Frontal cortex (tissue), 4 donors: ENCODE measurements around the gene PALLD. TPM values are rescaled to one million over a fixed set of nuclear protein-coding genes. Genes with fewer than 3 reads are reported as not detected.
"Not testable (repeated sequence)": the region's sequence is repeated elsewhere in the genome, so short reads cannot be mapped to it uniquely, and the experiment has no call there.

Experiments used
- DNase-seq, 2 donors: peaks; one replicate each; pipeline ENCODE4 v3.0.0; 2012; ENCODE audit warnings: low spot score in 2 of 2
- FAIRE-seq: peaks from 2 replicates; lab custom pipeline; 2012; peaks lifted over from hg19 to GRCh38; lab: Jason Lieb, UNC
- total RNA-seq: library from RNA; depleted of rRNA; stranded (reverse); fragments of >200 nt; gene quantifications from one replicate; pipeline ENCODE4 v1.2.3, GENCODE V29; 2014
- donor health status: control.
- donor health status: control.
- donor health status: control.

PALLD gene
- total RNA-seq, 1 donor from 2014 or later = 17.1 TPM

DNA sequence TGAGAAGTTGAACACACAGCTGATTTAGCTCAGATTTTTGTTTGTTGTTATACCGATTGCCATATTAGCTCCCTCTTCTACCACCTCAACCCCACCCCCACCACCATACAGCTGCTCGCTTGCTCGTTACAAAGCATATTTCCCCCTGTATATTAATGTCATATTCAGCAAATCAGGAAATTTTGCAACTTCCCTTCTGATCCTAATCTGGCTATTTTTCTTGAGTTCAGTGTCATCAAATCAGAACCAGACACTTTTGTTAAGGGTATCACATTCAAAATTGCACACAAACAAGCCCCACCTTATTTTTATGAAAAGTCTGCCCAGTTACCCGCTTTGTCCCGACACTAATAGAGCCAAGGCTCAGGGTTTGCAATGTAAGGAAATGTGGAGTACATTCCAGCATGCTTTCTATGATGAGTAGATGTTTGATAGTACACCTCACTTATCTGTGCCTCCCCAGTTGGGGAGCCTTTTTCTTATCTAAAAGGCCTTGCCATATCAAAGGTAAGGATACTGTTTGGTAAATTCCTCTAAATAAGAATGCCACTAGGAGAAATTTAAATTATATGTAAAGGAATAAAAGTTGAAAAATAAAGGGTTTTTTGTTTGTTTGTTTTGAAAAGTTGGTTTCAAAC, 301.0 kb downstream of the PALLD start:
- FAIRE-seq (no peak), DNase-seq (no peak)

DNA sequence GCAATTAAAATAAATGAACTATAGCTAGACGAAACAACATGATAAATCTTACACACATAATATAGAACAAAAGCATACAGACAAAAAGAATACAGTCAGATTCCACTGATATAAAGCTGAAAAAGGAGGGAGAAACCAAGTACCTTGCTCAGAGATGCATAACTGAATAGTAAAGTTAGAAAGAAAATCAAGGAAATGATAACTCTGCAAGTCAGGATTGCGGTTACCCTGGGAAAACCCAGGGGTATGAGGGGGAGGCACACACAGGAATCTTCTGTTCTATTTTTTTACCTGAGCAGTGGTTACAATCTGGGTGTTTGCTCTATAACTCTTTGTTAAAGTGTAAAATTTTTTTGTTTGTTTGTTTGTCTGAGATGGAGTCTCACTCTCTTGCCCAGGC, 304.1 kb downstream of the PALLD start:
- DNase-seq (no peak), FAIRE-seq (no peak)

DNA sequence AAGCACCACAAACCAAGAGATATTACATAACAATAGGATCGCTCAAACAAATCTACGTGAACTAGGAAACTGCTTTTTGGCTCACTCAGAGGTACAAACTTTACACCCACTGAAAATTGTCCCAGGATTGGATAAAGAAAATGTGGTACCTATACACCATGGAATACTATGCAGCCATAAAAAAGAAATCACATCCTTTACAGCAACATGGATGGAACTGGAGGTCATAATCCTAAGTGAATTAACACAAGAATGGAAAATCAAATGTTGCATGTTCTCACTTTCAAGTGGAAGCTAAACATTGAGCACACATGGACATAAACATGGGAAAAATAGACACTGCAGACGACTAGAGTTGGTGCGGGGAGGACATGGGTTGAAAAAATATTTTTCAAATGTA, 305.4 kb downstream of the PALLD start:
- FAIRE-seq (no peak), DNase-seq (no peak)

DNA sequence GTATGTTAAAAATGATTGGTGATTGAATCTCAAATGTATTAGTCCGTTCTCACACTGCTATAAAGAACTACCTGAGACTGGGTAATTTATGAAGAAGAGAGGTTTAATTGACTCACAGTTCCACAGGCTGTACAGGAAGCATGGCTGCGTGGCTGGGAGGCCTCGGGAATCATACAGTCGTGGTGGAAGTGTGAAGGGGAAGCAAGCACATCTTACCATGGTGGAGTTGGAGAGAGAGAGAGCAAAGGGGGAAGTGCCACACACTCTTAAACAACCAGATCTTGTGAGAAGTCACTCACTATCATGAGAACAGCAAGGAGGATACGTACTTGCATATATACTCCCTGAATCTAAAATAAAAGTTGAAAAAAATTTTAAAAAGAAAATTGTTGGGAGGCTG, 306.2 kb downstream of the PALLD start:
- not testable (repeated sequence) for FAIRE-seq, DNase-seq

DNA sequence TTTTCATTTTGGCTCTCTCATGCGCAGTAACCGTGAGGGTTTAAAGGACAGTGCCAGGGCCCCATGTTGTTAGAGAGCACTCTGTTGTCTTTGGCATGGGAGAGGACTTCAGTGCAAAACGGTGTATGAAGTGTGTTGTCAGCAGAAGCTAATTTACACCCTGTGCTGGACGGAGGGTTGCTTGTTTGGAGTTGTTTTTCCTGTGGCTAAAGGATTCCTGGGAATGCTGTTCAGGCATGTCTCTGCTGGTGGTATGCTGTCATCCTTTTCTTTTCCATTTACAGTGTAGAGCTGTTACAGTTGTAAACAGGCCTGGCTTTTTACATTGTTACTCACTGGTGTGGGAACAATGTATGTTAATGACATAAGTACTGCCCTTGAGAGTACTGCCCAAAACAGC, 306.9 kb downstream of the PALLD start:
- DNase-seq (no peak), FAIRE-seq (no peak)

DNA sequence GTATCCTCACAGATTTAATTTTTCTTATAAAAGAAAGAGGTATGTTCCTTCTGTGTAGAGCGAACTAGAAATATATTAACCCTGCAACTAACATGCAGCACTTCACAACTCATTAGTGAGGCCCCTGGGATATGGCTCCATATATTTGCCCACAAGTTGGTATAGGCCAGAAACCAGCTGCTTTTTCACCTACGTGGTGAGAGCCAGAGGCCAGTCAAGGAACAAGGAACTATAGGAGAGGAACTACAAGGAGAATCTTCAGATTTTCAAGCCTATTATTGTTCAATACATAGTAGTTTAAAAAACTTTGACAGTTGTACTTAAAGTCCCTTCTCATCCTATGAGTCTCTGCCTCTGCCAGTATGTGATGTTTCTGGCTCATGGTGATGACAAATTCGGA, 307.3 kb downstream of the PALLD start:
- FAIRE-seq (no peak), DNase-seq (no peak)

DNA sequence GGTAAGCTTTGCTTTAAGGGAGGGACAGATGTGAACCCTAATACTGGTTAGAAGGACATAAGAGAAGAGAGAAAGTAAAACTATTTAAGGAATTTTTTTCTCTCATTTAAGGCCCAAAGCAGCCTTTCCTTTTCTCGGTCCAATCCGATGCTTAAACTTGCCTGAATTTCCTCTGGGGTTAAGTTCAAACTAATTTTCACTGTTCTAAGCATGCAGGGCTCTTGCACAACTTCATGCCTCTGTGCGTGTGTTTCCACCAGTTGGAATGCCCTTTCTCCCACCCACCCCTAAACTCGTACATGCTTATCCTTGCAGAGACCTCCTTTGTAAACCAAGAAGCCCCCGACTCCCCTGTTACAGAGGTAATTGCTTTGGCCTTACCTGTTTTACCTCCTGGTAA, 308.5 kb downstream of the PALLD start:
- no peak for FAIRE-seq

DNA sequence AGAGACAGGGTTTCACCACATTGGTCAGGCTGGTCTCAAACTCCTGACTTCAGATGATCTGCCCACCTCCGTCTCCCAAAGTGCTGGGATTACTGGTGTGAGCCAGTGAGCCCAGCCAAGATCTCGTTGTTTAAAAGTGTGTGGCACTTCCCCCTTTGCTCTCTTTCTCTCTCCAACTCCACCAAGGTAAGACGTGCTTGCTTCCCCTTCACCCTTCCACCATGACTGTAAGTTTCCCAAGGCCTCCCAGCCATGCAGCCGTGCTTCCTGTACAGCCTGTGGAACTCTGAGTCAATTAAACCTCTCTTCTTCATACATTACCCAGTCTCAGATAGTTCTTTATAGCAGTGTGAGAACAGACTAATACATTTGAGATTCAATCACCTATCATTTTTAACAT, 309.4 kb downstream of the PALLD start:
- not testable (repeated sequence) for FAIRE-seq, DNase-seq

More for the DNA sequence above, 308.5 kb downstream of the PALLD start:
- DNase-seq = no peak

DNA sequence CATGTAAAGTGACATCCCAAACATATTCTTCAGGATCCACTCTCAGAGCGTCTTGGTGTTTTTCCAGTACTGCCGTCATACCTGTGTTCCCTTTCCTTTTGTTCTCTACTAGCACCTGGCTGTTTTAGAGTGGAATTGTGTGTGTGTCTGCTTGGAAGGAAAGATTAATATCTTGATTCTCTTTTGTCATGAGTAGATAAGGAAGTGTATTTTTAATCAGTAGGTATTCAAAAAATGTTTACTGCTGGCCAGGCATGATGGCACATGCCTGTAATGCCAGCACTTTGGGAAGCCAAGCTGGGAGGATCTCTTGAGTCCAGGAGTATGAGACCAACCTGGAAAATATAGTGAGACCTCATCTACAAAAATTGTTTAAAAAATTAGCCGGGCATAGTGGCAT, 314.4 kb downstream of the PALLD start:
- FAIRE-seq (no peak), DNase-seq (no peak)

DNA sequence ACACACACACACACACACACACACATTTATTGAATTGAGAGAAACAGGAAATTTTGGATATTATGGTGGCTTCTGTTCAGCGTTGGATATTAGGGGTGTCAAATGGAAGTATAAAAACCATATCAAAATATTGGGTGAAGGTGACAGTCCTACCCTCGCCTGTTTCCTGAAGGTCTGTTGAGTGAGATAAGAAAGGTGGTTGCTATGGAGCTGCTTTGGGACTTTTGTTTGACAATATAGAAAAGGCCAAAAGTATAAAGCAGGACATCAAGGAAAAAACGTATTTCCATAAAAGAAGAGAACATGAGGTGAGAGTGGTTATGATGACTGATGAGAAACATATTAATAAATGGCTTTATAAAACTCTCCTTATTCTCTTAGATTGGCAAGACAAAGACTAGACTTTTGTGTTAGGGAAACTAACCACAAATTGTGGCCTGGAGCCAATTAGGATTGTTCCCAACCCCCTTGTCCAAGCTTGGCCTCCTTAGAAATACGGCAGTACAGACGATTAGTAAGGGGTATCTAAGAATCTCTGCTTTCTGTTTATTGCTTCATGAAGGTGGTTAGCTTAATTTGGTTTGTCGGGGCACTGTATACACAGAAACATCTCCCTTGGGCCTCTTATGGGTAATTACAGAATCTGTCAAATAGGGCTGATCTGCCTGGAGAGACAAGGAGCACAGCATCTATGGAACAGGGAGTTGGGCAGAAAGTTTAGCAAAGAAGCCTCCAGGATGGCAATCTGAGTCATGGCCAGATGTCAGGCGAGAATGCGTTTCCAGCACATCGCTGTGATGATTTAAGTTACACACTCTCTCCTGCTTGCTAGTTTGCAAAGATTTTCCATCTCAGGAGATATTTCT, 315.2 kb downstream of the PALLD start:
- FAIRE-seq = no peak
- DNase-seq = no peak

DNA sequence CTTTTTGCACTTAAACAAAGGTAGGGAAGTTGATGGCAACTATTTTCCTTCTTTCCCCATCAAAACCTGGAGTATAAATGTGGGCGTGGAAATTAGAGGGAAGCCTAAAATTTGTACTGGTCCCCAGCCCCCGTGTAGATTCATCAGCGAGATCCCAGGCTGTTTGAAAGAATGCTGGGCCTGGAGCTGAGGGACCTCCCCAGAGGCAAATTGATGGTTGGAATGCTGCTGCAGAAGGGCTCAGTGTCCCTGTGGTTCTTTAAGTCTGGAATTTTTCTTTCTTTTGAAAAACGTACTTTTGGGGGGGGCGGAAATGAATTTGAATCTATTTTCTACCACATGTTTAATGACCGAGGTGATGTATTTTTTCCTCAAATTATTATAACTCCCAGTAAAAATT, 316.0 kb downstream of the PALLD start:
- FAIRE-seq = no peak
- no peak for DNase-seq

DNA sequence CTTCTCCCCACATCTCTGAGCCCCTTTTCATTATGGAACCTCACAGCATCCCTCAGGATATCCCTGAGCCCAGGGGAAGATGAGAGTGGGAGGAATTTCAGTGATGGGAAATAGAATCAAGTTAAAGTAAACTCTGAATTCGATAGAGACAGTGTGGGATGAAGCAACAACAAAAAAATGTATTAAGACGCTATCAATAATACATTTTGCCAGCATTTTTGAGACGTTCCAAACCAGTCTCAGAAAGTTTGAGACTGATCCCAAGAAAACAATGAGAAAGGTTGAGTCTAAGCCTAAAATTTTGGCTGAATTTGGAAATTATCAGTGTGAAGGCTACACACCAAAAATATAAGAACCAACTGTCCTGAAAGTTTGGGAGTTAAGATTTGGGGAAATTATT, 317.0 kb downstream of the PALLD start:
- DNase-seq (no peak), FAIRE-seq (no peak)

DNA sequence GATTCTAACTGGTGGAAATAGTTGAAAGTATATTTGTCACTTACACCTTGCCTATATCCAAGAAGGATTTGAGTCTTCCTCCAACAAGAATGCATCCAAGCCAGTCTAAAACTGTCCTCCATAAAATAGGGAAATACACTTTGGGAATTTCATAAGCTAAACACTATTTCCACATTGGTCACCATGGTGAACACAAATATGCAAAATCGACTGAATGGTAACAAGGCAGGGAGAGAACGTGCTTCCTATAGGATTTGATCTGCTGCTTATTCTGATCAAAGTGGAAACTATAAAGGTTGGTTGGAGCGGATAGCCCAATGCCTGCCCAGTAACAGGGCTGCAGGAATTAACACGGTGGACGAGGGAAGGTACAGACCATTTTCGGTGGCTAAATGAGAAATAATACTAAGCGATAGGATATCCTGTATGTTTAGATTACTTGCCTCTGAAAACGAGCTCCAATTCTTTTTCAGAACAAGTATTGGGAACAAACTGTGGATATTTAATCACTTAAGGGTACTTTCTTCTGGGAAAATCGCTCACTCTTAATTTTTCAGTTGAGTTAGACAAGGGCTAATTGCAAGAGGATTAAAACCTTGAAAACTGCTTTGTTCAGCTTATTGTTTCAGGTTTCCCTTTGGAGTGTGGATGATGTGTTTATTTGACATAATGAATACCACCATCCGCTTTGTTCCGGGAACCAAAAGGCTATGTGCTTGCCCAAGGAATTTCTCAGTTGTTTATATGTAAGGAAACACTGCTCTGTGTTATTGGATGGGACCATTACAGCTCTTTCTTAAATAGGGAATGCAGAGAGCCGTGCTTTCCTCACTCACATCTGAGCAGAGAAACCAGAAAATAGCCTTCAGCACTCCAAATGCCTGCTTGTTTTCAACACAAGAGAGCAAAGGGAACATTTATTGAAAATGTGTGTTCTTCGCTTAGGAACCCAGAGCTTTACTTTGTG, 318.8 kb downstream of the PALLD start:
- FAIRE-seq = no peak
- DNase-seq = no peak

DNA sequence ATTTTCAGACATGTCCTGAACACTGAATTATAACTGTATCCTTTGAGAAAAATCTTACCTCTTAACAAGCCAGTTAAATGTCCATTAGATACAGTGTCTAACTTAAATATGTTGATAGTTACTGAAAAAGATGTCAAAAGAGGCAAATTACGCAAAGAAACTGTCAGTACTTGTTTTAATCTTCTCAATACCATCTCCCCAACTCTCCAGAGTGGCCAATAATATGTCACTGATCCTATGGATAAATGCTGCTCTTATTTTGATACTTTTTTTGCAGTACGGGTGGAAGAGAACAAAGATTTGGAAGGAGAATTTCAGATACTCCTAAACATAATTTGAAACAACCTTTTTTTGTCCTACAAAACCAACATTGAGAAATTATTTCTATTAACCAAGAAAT, 320.5 kb downstream of the PALLD start:
- no peak for FAIRE-seq
- DNase-seq = no peak

DNA sequence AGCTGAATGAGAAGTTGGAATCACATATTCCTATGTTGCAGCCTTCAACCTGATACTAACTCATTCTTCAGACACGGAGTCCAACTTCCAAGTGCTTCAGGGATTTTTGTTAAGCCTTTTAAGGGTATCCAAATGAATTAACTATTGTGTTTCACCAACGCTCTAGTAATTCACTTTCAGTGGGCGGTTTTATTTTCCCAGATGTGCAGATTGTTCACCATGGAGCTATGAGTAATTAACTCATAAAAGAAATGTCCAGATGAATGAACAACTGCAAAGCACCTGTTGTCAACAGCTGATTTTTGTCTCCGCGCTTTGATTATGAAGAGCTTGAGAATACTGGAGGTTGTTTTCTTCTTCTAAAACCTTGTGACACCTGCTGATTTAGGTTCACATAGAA, 325.6 kb downstream of the PALLD start:
- FAIRE-seq = no peak

DNA sequence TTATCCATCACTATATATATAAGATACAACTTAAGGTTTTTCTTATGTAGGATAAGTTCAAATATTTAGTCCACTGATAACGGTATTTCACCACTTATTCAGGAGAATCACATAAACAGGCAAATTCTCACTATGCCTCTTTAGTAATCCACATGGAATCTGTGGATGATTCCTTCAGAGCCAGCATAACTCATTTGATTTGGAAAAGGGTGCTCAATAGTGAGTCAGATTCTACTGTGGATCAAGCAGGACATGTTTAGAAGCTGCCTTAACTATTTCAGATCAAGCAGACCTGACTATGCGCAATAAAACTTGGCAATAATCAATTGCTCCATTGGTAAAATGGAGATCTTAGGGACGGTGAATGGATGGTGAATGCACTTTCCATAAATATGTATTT, 329.1 kb downstream of the PALLD start:
- FAIRE-seq (no peak), DNase-seq (no peak)

More for the DNA sequence above, 325.6 kb downstream of the PALLD start:
- DNase-seq = no peak

DNA sequence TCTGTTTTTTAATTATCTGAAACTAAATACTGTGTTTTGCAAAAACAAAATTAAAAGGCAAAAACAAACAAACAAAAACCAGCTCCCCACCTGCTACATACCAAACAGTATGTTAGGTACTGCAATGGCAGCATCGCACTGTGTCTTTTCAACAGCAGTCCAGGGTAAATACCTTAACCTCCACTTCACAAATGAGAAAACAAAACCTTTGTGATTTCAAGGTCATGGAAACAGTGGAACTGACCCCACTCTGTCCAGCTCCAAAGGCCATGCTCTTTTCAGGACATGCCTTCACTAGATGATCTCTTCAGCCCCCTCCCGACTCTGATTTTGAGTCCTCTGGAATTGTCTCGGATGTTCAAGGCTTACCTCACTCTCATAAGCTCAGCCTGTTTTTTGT, 329.8 kb downstream of the PALLD start:
- DNase-seq (no peak), FAIRE-seq (no peak)

DNA sequence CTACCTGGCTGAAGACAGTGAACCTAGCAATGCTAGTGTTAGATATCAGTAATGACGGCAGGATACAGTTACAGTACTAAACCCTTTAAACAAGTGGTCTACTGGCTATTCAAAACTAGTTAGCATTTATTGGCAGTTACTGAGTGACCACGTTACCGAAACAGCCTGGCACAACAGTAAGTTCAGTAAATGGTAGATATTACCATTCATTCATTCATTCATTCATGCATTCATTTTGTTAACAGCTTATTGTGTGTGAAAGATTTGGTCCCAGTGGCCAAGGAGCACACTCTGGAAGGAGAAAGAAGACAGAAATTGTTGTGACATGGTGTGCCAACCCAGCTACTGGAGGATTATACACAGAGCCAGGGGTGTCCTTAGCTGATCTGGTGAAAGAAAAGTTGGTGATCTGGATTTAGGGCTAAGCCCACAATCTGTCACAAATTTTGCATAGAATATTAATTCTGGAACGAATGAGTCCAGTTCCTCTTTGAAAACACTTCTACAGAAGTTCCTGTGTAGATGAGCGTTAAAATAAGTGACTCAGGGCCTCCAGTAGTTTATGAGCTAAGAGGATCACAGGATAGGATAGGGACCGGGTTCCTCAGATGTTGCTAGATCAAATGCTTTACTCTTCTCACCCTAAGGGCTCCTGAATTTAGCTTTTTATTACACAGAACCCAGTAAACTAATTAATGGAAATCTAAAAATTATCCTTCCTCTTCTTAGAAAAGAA, 334.1 kb downstream of the PALLD start:
- DNase-seq (no peak), FAIRE-seq (no peak)

DNA sequence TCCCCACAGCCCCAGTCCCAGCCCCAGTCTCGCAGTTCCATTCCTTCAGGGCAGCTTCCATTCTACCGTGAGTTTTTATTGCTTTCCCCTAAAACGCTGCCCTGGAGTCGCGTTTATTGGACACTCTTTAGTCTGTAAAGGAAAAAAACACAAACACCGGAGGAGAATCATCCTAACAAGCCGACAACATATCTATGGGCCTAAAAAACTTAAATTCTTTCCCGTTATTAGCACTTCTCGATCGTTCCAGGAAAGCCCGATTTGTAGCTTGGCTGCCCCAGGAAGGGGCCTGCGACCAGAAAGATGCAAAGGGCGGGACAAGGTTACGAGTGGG, 334.7 kb downstream of the PALLD start:
- DNase-seq (no peak), FAIRE-seq (no peak)
